ENCODE results near the gene PRKACA. TPM values are rescaled to one million over a fixed set of nuclear protein-coding genes. Genes with fewer than 3 reads are reported as not detected.

The PRKACA gene
- total and polyA plus RNA-seq, 2 donors (not counting 3 experiments of a cell fraction or from before 2014, with no cell fraction given), result 44.2 to 97.5 TPM

DNA sequence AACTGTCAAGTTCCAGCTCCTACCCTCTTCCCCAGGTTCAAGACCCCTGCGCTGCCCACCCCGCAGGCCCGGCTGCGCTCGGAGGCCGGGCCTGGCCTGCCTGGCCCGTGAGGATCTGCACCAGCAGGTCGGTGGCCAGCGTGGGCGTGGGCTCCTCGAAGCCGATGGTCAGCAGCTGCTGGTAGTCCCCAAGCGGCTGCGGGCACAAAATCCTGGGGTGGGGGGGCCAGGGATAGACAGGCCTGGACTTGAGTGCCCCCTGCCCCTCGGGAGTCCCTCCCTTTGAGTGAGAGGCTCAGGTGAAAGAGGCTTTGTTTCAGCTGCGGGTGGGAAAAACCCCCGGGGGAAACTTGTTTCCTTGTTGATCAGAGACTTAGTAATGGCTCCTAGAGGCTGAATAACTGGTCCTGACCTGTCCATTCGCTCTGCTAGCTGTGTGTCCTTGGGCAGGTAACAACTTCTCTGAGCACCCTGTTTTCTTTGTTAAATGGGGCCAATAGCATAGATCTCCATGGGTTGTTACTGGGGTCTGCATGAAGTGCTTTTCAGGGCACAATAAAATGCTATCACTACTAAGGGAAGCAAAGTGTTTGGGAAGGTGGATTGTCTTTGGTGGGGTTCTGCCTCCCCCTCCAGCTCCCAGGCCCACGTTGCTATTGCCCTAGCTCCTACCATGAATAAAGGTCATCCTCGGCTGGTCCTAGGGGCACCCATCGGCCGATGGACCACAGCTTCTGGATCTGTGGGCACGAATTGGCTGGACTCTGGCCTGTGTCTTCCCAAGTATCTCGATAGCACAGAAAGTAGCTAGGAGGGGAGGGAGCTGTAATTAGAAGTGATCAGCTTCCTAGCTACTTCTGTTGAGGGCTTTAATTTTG lies 35.5 kb downstream of the PRKACA start:
- peak overlapping the region; percentile 73 for H3K9ac ChIP-seq (replicated peaks; ENCODE audit: extremely low read depth, insufficient read depth, low read length)
- peak overlapping the region; percentile 71 for H2AFZ ChIP-seq (ENCODE audit: low read depth, low read length)
- peak overlapping the region; percentile 26 to 77 (median 69) for H3K4me3 ChIP-seq (replicated peaks in 1 of 3; ENCODE audit: insufficient read depth in 1 of 3, low read depth in 1 of 3, low read length in 3 of 3)
- no peak for TF ChIP-seq POLR2A (IDR thresholded peaks at IDR 0.05; ENCODE audit: low read depth, low read length)
- no peak for TF ChIP-seq POLR2AphosphoS5 (IDR thresholded peaks at IDR 0.05; ENCODE audit: insufficient read depth, low read depth, low read length)
- TF ChIP-seq FOS (IDR thresholded peaks at IDR 0.05; ENCODE audit: borderline replicate concordance, insufficient read depth, low read length), result no peak
- TF ChIP-seq JUN (IDR thresholded peaks at IDR 0.05; ENCODE audit: borderline replicate concordance, insufficient read depth, insufficient read length, low read depth), result no peak
- TF ChIP-seq, protein P1, sequence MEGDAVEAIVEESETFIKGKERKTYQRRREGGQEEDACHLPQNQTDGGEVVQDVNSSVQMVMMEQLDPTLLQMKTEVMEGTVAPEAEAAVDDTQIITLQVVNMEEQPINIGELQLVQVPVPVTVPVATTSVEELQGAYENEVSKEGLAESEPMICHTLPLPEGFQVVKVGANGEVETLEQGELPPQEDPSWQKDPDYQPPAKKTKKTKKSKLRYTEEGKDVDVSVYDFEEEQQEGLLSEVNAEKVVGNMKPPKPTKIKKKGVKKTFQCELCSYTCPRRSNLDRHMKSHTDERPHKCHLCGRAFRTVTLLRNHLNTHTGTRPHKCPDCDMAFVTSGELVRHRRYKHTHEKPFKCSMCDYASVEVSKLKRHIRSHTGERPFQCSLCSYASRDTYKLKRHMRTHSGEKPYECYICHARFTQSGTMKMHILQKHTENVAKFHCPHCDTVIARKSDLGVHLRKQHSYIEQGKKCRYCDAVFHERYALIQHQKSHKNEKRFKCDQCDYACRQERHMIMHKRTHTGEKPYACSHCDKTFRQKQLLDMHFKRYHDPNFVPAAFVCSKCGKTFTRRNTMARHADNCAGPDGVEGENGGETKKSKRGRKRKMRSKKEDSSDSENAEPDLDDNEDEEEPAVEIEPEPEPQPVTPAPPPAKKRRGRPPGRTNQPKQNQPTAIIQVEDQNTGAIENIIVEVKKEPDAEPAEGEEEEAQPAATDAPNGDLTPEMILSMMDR (IDR thresholded peaks at IDR 0.05; ENCODE audit: extremely low read depth in 1 of 2, insufficient read depth in 1 of 2, low read depth in 1 of 2, low read length in 2 of 2), result no peak
- FAIRE-seq (peak; percentile 49), DNase-seq (ENCODE audit: low read depth, low spot score) (no peak)
- H3K36me3 ChIP-seq (ENCODE audit: control insufficient read depth in 2 of 2, extremely low read depth in 1 of 2, insufficient read depth in 2 of 2, low read length in 2 of 2), result no peaks in the 10 kb centered on the region
- H3K4me2 ChIP-seq (ENCODE audit: insufficient read depth, low read length), result peak overlapping the region; percentile 58
- intact Hi-C loops (cut with micrococcal nuclease) (loop anchor here (1.0 to 2.0 kb wide), 5 partner anchors 35 to 176 kb away; partner anchors contain the start of genes ASF1B, BRME1, CC2D1A and PRKACA), dilution Hi-C loops (cut with MboI; ENCODE audit: extremely low pct_ligation_motif_present, low sequenced_read_pairs) (no loop called here)
- ChIA-PET CTCF (interaction anchor here (1.2 to 5.6 kb wide), 8 partner anchors 8 to 75 kb away, joined by 4 to 21 read pairs (median 4); partner anchors contain the start of genes ASF1B and MISP3), POLR2A (interaction anchor here (0.6 to 1.3 kb wide), 2 partner anchors 8 to 34 kb away, joined by 3 to 4 read pairs; no protein-coding TSS in a partner anchor)
- TSS peak; percentile 72 for BruUV-seq (replicated peaks)
- peaks cover 12% of the 10 kb centered on the region for H3K4me1 ChIP-seq (ENCODE audit: control insufficient read depth, extremely low read depth, insufficient read depth, low read length)
- H3K79me2 ChIP-seq (ENCODE audit: control insufficient read depth, insufficient read depth, low read length), result no peaks in the 10 kb centered on the region
- H4K20me1 ChIP-seq (replicated peaks; ENCODE audit: control insufficient read depth, extremely low read depth, insufficient read depth, low read length), result no peaks in the 10 kb centered on the region
- no peaks in the 10 kb centered on the region for H3K9me1 ChIP-seq (replicated peaks; ENCODE audit: control insufficient read depth, extremely low read depth, insufficient read depth, low read length)
- H3K9me3 ChIP-seq (replicated peaks; ENCODE audit: control insufficient read depth, insufficient read depth, low read length), result no peaks in the 10 kb centered on the region
- H3K27me3 ChIP-seq (ENCODE audit: control insufficient read depth in 2 of 2, insufficient read depth in 2 of 2, low read length in 2 of 2), result no peaks in the 10 kb centered on the region
- H3K27ac ChIP-seq (ENCODE audit: insufficient read depth, low read depth, low read length), result peak overlapping the region; percentile 60

All from endothelial cell of umbilical vein (primary cell).